Erythroblast (primary cell): ENCODE data around the gene PRUNE2.
A peak's percentile ranks its signal among the peaks of the same experiment; 100 is the strongest.

Experiments
- DNase-seq, 2 experiments: peaks; one replicate each; lab custom pipeline; 2025; lab: John Stamatoyannopoulos, UW
- GATA1 ChIP-seq: IDR thresholded peaks from 2 replicates; pipeline ENCODE4 v1.6.1; 2011; ENCODE audit warnings: low read depth, mild to moderate bottlenecking, control low read depth, low read length, moderate library complexity
- POLR2A ChIP-seq: IDR thresholded peaks from 2 replicates; pipeline ENCODE4 v1.6.1; 2011; ENCODE audit warnings: mild to moderate bottlenecking, low read length

PRUNE2 gene

DNA sequence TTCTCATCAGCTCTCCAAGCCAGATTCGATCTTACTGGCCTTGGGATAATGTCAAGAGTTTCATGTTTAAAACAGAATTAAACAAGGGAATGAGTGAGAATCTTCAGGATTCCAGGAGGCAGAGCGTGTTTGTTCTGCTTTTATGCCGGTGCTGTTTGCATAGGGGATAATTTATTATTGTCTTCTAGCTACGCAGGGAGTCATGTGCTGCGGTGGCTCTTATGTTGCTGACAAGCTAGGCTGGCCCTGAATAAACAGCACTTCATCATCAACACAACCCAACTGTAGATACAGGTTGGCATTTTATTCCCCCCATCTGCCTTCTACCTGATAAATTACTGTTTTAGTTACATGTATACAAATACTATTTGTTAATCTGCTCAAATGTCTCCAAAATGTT lies 188.7 kb downstream of the PRUNE2 start:
- DNase-seq, result no peak
- TF ChIP-seq GATA1 (no peak), POLR2A (no peak)

DNA sequence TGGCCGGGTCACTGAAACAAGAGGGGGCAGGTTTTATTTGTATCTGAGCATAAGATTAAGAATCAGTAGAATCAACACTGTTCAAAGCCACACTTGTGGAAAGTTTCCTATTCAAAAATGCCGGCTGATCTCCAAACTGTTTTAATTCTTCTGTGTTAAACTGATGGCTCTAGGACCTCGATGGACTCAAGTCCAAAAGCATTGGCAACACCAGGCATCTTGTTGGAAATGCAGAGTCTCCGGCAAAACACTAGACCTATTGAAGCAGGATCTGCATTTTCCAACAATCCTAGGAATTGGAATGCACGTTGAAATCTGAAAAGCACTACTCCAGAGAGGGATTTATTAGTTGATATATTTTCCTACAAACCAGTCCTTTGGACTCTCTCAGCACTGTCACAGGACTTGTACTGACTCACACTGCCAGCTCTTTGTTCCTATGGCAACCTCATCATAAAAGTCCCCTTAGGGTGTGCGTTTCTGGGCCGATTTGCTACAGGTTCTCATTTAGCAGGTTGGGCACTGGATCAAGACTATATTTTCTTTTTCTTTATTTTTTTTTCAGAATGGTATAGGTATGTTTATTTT lies 189.7 kb downstream of the PRUNE2 start:
- TF ChIP-seq POLR2A, result no peak
- TF ChIP-seq GATA1, result no peak
- no peak for DNase-seq

DNA sequence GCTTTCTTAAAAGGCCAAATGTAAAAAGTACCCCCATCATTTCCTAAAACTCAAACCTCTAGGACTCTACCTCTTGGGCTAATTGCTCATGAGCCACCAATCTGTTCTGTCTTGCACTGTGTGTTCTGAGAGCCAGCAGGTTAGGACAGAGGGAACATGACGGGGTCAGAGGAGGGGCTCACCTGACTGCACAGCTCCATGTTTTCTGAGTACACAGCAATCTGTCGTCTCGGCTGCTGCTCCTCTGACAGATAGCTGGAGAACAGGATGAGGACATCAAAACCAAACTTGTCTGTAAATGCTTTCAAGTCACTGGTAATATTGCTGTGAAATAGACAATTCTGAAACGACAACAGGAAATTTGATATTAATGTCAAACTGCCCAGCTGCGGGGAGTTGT lies 192.5 kb downstream of the PRUNE2 start:
- TF ChIP-seq POLR2A, result no peak
- no peak for TF ChIP-seq GATA1
- DNase-seq, result no peak

DNA sequence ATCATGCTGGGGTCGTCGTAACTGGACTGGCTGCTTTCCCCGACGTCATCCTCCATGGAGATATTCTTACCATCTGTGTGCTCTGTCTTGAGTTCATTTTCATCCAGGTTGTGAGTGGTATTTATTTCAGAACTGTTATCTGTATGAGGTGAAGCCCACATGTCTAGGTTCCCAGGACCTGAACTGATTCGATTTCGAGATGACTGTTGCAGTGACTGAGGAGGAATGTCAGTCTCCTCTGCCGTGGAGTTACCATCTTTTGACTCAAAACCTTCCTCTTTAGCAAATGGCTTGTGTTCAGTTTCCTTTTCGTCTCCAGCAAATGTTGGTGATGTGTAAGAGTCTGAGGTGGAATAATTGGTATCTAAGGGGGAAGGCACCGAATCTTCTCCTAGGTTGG lies 196.9 kb downstream of the PRUNE2 start:
- no peak for DNase-seq
- TF ChIP-seq POLR2A, result no peak

DNA sequence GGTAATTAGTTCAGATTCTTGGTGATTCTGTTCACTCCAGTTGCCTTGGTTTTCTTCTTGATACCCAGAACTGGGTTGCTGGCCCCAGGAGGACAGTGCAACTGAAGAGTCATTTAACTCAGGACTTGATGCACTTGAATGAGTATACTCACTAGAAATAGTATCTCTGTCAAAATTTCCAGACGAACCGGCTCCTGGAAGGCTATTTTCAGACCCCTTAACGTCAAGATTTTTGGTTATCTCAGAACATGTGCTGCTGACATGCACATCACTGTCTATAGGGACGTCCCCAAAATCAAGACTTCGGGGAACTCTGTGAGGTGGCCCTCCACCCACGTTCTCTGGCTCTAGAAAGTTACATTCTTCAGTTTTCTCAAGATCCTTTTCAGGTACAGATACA lies 198.4 kb downstream of the PRUNE2 start:
- TF ChIP-seq POLR2A (no peak), GATA1 (no peak)
- DNase-seq, result no peak

DNA sequence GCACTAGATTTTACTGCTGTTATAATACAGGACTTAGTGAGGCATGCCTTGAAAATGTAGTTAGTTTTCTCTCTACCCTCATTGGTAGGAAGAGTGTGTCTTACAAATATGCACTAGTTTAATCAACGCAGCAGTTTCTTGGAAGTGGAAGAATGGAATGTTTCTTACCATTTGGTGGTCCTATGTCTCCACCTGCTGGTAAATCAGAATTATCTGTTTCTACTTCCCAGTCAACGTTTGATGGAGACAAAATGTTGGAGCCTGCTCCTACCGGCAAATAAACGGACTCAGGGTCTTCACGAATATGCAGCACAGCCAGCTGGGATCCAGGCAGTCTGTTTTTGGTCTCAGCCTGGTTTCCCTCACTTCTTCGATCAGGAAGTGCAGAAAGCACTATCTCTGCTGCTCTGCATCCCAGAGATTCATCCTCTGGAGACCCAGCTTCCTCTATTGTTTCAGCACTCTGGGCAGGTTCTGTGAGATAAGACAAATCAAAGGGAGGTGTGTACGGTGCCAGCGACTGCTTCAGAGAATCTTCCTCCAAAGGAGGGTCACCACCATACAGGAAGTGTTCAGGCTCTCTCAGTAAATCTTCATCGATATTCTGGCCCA lies 201.2 kb downstream of the PRUNE2 start:
- DNase-seq, result peak; percentile 74 to 83
- no peak for TF ChIP-seq GATA1

DNA sequence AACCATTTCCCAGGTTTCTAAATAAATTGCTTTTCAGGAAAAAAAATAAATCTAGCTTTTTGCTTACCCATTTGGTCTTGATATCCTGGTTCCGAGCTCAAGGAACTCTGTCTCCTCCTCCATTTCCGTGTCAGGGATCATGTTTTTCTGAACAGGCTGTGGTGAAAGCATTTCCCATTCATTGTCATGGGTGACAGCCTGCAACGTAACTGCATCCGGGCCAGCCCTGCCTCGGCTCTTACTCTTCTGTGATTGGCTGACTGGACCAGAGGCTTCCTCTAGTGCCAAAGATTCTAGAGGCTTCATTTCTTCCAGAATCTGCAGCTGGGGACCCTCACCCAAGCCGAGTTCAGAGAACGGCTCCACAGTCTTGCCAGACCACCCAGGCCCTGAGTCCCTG lies 202.6 kb downstream of the PRUNE2 start:
- DNase-seq, result no peak
- no peak for TF ChIP-seq POLR2A
- no peak for TF ChIP-seq GATA1

DNA sequence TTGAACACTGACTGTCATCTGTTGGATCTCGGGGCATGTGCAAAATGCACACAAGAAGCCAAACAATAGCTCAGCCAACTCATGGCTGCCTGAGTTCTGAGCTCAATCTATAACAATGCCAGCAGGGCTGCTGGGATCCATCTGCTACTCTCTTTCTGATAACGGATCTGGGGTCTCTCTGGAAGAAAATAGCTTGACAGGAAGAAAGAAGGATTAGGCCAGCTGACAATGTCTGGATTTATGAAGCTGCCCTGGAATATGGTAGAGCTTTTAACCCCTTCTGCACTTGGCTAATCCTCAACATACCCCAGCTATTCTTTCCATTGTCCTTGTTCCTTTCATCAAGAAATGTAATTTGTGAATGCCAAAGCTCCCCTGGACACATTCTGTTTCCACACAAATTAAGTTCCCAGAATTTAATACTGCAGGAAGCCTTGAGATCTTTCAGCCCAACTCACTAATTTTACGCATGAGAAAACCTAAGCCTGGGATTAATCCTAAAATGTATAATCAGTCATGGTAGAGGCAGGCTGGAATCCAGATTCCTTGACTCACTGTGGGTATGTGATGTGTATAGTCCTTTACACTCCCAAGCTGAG lies 204.4 kb downstream of the PRUNE2 start:
- TF ChIP-seq GATA1, result no peak

DNA sequence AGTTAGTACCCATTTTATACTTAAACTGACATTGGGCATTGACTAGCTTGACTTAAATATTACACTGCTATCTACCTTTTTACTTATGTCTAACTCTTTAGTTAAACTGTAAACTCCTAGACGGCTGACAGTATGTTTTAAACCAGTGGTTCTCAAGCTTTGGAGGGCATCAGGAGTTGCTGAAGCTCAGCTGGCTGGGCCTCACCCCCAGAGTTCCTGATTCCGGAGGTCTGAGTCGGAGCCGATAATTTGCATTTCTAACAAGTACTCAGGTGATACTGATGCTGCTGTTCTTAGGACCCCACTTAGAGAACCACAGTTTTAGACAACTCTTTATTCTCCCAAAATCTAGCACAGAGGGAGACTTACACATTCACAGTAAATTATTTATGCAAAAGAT lies 205.0 kb downstream of the PRUNE2 start:
- DNase-seq, result no peak
- TF ChIP-seq POLR2A (no peak), GATA1 (no peak)

More for the DNA sequence above, 204.4 kb downstream of the PRUNE2 start:
- no peak for DNase-seq

DNA sequence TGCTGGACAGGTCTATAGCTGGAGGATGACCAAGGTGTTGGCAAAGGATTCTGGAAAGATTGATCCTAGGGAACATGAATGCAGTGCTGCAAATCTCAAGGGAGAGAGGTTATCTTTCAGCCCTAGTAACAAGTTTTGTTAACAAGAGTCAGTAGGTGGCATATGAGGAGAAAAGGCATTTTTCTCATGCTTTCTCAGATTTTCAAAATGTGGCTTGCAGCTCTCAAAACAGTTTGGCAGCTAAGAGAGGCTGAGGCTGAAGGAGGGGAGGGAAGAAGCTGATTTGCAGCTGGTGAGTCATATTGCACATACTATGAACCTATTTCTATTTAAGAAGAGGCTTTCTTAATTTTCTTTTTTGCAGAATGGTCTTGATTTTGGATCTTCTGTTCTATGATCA lies 205.9 kb downstream of the PRUNE2 start:
- DNase-seq, result no peak
- no peak for TF ChIP-seq POLR2A
- TF ChIP-seq GATA1, result no peak

DNA sequence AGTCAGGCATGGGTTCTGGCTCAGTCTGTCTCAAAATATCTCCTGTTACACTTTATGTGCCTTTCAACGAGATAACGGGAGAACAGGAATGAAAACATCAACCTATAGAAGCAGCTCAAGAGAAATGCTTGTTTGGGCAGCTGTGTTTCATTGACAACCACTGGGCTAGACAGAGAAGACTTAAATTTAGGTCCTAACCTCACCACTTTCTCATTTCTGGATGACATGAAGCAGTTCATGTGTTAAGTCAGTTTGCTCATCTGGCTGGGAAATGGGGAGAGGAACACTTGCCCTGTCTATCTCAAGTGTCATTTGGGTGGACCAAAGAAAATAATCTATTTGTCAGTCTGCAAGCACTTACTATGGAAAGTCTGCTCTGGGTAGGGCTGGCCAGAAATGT lies 208.4 kb downstream of the PRUNE2 start:
- TF ChIP-seq GATA1 (no peak), POLR2A (no peak)
- DNase-seq, result no peak

DNA sequence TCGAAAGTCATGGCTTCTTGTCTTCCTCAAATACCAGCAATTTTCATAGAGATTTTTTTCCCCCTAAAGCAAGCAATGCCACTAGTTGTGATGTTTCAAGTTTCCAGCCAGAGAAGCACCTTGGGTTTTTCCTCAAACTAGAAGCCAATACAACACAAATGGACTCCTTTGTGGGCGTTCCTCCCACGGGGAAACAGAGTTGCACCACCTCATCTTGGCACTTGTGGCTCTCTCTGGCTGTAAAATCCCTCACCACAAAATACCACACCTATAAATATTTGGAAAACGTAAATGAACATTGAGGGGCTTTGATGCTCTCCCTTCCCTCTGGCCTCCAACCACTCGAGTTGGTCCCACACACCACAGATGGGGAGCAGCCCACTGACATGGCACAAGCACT lies 208.8 kb downstream of the PRUNE2 start:
- no peak for DNase-seq
- TF ChIP-seq POLR2A (no peak), GATA1 (no peak)

DNA sequence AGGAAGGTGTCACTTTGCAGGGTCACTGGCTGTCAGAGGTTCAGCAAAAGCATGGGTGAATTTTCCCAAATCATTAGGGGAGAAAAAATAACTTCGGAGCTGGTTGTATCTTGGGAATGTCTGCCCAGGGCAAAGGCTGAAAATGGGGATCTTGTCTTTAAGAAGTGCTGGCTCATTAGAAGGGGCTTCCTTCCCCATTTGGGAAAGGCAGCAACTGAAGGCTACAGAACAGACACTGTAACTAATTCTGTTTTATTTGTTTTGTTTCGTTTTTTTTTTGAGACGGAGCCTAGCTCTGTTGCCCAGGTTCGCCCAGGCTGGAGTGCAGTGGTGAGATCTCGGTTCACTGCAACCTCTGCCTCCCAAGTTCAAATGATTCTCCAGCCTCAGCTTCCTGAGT lies 212.0 kb downstream of the PRUNE2 start:
- no peak for TF ChIP-seq POLR2A
- TF ChIP-seq GATA1, result no peak
- no peak for DNase-seq

DNA sequence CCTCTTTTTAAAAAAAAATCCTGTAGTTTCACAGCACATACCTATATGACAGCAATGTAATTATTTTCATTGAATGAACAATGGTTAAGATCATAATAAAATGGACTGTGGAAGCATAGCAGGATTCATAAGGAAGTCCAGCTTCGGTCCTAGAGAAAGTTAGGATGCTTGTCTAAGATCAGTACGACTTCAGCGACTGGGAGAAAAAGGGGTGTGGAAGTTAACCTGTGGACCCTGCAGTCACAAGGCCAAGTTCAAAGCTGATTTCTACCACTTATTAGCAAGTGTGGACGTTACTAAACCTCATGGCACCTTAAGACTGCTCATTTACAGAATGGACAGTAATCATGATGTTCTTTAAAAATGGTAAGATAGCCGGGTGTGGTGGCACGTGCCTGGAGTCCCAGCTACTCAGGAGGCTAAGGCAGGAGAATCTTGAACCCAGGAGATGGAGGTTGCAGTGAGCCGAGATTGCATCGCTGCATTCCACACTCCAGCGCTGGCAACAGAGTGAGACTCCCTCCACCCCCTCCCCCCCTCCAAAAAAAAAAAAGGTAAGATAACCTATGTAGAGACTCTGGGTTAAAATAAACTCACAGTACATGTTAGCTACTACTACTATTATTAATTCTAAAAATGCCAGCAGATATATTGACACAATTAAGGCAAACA lies 213.3 kb downstream of the PRUNE2 start:
- TF ChIP-seq GATA1 (no peak), POLR2A (no peak)

More for the DNA sequence above, 213.3 kb downstream of the PRUNE2 start:
- no peak for DNase-seq
